GM12865 (cell line): ENCODE data around the gene GPSM1.

ENCODE experiments used
- DNase-seq: peaks from one replicate; pipeline ENCODE4 v3.0.0; 2010; ENCODE audit warnings: low read depth
- H3K4me3 ChIP-seq: 2 replicates; pipeline ENCODE4 v1.5.1; 2011; ENCODE audit warnings: mild to moderate bottlenecking, low read depth, low read length, control low read depth
- CTCF ChIP-seq: IDR thresholded peaks from 2 replicates; pipeline ENCODE4 v1.5.1; 2011; ENCODE audit warnings: low read length, control low read depth, low read depth, inconsistent platforms; ENCODE audit not compliant: insufficient read depth; ENCODE audit errors: missing control alignments

Gene GPSM1

DNA sequence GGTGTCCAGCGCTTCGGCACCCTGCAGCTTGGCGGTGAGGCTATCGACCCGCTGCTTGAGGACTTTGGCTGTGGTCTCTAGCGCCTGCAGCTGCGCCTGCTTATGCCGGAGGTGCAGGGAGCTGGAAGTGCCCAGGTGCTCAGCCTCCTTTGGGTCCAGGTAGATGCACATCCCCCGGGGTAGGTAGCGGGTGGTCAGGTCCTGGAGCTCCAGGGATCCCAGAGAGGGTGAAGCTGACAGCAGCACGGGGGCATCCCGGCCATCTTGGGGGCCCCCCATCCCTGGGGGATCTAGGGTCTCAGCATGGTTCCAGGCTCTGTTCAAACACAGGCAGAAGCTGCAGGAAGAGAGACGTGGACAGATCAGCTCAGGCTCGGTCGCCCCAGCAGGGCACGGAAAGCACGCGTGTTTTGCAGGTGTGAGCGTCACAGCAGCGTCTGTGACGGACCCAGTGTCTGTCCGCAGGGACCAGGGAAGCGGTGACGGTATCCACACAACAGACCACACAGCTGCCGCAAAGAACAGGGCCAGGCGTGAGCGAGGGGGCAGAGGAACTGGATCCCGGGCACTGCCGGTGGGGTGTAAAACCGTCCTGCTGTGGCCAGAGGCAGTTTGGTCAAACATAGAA, 40.9 kb upstream of the GPSM1 start:
- DNase-seq, result no peak
- H3K4me3 ChIP-seq, result no peak overlapping the region
- TF ChIP-seq CTCF, result no peak

DNA sequence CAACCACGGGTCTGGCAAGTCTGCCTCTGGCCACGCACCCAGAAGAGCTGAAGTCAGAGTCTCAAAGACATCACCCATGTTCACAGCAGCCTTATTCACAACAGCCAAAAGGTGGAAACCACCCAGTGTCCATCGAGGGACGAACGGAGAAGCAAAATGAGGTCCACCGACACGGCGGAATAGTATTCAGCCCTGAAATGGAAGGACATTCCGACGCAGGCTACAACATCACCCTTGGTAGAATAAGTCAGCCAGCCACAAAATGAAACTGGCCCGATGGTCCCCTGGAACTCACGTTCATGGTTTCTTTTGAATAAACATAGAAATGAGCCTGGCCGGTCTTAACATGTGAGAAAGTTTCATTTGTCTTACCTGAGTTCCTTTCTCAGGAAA, 40.4 kb upstream of the GPSM1 start:
- no peak for DNase-seq

DNA sequence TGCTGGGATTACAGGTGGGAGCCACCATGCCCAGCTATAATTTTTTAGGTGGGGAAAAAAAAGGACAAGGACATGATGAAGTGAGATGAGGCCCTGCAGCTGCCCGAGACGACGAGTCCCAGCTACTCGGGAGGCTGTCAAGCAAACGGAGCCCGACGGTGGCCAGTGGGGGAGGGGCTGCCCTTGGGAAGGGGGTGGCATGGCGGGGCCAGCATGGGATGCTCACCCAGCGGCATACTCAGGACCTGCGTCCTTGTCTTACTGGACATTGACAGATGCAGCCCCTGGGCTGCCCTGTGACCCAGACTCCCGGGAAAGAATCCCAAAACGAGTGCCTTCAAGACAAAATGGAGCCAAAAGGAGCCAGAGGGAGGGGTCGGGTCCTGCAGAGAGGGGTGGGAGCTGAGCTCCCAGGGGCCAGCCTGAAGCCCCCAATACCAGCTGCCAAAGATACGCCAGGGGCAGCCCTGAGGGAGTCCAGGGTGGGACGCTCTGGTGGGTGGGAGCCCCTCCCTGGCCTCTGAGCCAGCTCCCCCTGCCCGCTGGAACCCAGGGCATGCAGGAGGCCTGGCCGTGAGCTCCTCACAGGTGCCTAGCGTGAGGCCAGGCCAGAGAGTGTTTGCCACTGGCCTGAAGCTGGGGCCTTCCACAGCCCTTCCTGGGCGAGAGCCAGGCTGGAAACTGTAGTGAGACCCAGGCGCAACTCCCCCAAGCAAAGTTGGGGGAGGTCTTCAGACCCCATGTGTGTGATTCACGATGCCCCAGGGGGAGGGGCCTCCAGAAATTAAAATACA, 39.2 kb upstream of the GPSM1 start:
- H3K4me3 ChIP-seq, result no peak overlapping the region
- no peak for TF ChIP-seq CTCF
- DNase-seq, result no peak

More for the DNA sequence above, 40.4 kb upstream of the GPSM1 start:
- H3K4me3 ChIP-seq, result no peak overlapping the region
- TF ChIP-seq CTCF, result no peak

- no peak overlapping the region for H3K4me3 ChIP-seq
Measured at GRCh38 chr9:136289651-136290507, 37.5 kb upstream of the GPSM1 start.

DNA sequence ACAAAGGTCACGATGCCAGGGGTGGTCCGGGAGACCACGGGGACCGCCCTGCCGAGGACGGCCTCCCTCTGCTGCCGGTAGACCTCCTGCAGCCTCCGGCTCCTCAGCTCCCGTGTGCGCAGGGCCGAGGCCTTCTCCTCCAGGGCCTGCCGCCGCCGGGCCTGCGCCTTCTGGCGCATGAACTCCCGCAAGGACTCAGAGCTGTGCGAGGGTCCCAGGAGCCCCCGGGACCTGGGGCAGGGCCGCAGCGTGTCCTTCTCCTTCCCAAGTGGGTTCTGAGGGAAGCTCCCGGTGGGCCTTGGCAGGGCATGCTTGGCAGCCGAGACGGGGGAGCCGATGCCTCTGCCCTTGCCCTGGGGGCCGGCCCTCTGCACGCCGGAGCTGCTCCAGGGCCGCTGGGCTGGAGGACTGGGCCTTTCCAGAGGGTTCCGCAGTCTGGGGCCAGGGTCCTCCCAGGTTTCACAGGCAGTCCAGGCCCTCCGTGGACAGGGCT, 36.8 kb upstream of the GPSM1 start:
- H3K4me3 ChIP-seq, result no peak overlapping the region
- DNase-seq, result no peak
- no peak for TF ChIP-seq CTCF

More at GRCh38 chr9:136289651-136290507, 37.5 kb upstream of the GPSM1 start:
- no peak for TF ChIP-seq CTCF
- no peak for DNase-seq

DNA sequence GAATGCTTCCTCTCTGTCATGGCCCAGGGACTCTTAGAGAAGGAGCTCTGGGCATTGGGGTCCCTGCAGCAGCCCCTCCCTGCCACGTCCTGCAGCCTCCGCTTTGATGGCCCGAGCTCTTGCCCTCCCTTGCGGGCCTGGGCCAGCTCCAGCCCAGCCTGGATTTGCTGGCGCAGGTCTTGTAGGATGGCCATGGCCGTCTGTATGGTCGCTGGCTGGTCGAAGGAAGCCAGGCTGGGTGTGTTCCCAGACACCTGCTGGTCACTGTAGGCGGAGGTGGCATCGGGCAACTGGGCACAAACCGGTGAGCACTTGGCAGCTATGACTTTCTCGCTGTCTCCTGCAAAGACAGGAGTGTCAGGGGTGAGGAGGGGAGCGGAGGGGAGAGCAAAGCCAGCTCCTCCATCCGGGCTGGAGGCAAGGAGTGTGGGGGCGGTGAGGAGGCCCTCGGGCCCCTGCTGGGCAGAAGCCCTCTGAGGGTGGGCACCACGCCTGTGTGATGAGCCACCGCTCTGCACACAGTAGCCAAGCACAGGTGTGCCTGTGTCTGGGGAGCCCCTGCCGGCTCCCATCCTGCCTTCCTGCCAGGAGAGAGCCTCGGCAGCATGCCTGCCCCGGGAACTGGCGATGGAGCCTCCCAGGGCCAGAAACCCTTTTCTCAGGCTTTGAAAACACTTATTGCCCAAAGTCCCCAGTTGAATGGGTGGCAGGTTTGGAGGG, 35.9 kb upstream of the GPSM1 start:
- no peak for DNase-seq
- no peak overlapping the region for H3K4me3 ChIP-seq
- no peak for TF ChIP-seq CTCF
